ENCODE measurements around the gene KLK13.

The KLK13 gene

GRCh38 chr19:51060336-51060735, 4.6 kb downstream of the KLK13 start:
- no peak for DNase-seq

GRCh38 chr19:51059715-51060114, 5.2 kb downstream of the KLK13 start:
- DNase-seq = no peak

DNA sequence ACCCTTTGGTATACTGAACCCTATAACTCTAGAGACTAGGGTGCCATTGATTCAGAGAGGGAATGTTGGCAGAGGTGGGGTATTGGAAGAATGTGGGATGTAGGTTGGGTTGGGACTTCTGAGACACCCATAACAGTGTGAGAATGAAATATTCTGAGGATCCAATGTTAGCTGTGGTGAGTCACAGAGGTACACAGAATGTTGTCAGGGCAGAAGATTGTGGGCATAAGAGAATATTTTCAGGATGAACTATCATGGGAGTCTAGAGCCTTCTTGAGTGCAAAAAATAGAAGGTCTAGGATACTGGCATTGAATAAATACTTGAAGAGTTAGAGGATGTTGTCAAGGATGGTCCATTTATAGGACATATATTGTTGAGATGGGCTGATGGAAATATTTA, 9.0 kb downstream of the KLK13 start:
- DNase-seq = no peak

DNA sequence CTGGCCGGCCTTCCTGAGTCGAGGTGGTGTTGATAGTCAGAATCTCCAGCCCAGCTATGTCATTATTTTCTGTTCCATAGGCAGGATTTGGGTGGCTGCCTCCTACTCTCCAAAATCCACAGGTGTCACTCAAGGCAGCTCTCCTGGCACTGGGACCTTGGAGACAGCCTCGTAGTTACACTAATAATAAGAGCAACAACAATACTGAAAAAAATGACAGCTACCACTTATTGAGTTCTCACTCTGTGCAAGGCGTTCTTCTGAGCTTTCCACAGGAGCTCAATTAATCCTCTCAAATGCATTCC, 17.9 kb downstream of the KLK13 start:
- DNase-seq = no peak

DNA sequence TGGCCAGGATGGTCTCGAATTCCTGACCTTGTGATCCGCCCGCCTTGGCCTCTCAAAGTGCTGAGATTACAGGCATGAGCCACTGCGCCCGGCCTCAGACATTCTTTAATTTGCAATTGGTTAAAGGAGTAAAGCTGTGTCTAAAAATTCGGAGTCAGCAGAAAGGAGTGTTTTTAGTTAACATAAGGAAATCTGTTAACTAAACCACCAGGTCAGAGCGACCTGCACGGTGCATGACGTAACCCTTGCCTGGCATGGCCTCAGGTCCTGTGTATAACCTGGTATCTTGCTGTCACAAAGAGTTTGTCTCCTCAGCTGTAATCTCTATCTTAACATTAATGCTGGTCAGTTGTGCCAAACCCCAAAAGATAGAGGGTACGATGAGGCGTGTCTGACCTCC, 20.6 kb downstream of the KLK13 start:
- no peak for DNase-seq

- DNase-seq = no peak
Measured at GRCh38 chr19:51043497-51043896, 21.4 kb downstream of the KLK13 start.

DNA sequence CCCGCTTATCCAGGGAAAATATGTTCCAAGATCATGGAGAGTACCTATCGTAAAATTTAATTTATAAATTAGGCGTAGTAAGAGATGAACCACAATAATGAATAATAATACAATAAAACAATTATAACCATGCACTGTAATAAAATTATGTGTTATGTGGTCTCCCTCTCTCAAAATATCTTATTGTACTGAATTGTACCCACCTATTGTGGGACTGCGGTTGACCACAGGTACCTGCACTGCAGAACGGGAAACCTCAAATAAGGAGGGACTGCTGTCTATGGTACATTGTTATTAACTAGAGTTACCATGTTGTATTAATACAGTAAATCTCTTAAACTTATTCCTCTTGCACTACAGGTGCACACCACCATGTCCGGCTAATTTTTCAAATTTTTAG, 24.7 kb downstream of the KLK13 start:
- no peak for DNase-seq

- no peak for DNase-seq
Measured at GRCh38 chr19:51036519-51036918, 28.4 kb downstream of the KLK13 start.

DNA sequence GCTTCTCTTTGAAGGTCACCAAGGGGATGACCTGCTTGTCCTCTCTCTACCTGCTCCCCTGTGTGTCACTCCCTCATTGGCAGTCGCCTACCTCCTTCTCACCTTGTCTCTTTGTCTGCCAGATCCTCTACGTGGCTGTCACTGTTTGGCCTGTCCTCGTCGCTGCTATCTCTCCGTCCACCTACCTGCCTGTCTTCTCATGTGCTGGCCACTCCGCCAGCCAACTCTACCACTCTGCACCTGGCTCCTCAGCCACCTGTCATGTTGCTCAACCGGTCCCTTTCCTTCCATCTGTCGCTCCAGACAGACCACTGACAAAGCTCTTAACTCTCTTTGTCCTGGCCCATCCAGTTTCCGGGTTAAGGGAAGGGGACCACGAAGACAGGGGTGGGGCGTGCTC, 30.2 kb downstream of the KLK13 start, which contains the start of gene KLK12:
KLK12 (minus strand) TSS at position 299 of the 400 bp plus-strand sequence. CDS start 381 bp downstream, outside the sequence.
- DNase-seq = no peak

DNA sequence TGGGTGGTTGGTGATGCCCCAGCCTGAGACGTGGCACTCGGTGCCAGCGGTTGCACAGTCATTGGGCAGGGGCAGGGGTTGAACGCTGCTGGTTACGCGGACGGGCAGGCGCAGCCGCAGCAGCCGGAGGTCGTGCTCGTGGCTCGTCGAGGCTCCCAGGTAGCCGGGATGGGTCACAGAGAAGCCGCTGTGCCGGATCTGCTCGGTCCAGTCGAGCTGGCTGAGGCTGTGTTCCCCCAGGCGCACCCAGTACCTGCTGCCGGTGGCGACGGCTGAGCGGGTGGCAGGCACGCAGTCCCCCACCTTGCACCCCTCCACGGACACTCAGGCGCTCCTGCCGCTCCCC, 33.0 kb downstream of the KLK13 start:
- DNase-seq = no peak

- DNase-seq = no peak
Measured at GRCh38 chr19:51031220-51031879, 33.5 kb downstream of the KLK13 start.

GRCh38 chr19:51030631-51031030, 34.3 kb downstream of the KLK13 start:
- DNase-seq = no peak

- no peak for DNase-seq
Measured at GRCh38 chr19:51029718-51030117, 35.2 kb downstream of the KLK13 start.

DNA sequence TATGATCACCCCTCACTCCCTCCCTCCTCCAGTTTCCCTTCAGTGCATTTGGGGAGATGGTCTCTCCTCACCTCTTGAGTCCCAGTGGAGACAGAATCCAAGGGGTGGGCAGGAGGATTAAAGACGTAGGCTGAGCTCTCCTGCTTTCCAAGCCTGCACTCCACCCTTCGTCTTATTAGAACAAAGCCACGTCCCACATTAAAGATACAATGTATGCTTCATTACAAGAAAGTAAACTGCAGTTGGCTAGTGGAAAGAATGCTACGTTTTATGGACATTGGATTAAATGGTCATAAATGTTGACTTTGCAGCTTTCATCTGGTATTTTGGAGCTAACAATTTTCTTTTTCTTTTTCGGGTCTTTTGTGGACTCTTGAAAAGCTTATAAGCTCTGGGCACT, 37.0 kb downstream of the KLK13 start:
- DNase-seq = no peak

DNA sequence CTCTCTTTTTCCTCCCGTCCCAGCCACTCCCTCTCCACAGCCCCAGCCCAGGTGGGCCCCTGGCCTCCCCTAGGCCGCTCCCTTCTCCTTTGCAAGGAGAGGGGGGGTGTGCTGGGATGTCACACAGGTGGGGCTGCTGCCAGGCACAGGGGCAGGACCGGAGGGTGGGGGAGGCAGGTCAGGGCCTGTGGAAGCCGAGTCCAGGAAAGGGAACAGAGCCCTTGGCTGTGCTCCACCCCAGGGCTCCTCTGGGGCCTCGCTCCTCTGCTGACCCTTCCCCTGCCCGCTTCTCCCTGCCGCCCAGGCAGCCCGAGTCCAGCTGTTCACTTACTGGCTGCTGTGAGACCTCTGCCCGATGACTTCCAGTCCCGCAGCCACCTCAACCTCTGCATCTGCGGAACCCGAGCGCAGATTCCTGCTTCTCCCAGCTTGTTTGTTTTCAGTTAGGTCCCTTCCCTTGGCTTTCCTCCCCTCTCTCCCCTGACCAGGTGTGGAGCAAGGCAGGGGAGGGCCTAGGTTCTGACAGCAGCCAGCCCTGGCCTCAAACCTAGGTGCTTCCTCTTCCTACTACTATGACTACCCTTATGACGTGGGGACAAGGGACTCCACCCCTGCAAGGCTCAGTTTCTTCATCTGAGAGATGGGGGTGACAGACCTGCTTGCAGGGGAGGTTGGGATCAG, 37.6 kb downstream of the KLK13 start:
- DNase-seq = no peak

DNA sequence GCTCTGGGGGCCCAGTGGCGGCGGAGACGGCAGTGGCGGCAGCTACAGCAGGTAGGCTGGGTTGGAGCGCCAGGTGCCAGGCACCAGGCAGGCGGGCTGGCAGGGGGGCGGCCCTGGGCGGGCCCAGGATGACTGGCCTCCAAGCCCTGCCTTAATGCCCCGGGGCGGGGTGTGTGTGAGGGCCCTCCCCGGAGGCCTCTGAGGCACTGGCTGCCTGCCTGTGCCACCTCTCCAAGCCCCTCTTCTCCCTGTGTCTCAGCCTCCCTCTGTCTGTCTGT, 38.4 kb downstream of the KLK13 start, which contains the start of gene KLK11:
KLK11 (minus strand) TSS at position 63 of the 278 bp plus-strand sequence. CDS start 985 bp downstream, outside the sequence.
- DNase-seq = no peak

DNA sequence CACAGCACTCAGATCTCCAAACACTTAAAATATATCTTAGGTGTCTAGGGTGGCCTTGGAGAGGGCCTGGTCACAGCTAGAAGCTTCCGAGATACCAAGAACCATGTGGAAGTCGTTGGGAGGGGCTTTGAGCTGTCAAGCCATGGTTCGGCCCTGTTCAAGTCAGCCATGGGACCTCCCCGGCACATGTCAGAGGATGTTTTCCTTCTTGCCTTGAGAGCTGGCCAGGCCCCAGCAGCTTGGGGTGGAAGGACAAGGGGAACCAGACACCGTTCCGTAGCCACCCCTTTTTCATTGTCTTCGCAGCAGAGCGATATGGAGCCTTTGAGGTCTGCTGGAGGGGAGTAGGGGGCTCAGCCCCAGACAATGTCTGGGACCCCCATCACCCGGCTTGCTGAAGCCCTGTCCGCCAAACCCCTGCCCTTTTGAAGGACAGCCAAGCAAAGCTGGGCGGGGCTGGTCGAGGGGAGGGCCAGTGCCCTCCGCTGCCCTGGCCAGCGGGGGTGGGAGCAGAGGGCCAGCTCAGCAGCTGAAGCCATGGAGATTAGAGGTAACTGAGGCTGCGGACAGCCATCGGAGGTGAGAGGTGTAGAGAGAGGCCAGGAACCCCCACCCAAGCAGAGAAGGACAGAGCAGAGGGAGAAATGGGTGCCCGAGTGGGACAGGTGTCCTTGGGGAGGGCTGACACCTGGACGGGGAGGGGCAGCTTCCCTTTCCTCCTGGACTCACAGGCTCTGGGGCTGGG, 38.9 kb downstream of the KLK13 start:
- DNase-seq = no peak

- DNase-seq = no peak
Measured at GRCh38 chr19:51025401-51025800, 39.5 kb downstream of the KLK13 start.

GRCh38 chr19:51024924-51025323, 40.0 kb downstream of the KLK13 start:
- no peak for DNase-seq

DNA sequence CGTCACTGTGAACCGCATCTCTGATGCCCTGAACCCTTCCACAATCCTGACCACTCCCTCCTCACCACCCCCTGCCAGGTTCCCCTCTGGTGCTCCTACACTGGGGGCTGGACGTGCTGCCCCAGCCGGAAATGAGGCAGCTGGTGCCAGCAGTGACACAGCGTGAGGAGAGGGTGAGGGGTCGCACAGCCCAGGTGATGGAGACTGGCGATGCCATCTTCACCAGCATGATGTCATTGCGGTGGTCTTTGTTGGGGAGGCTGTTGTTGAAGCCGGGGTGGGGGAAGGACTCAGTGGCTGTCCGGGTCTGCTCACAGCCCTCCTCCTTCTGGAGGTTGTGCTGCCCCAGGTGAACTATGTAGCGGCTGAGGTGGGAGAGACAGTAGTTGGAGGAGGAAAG, 40.9 kb downstream of the KLK13 start:
- no peak for DNase-seq

- no peak for DNase-seq
Measured at GRCh38 chr19:51022526-51022925, 42.4 kb downstream of the KLK13 start.

DNA sequence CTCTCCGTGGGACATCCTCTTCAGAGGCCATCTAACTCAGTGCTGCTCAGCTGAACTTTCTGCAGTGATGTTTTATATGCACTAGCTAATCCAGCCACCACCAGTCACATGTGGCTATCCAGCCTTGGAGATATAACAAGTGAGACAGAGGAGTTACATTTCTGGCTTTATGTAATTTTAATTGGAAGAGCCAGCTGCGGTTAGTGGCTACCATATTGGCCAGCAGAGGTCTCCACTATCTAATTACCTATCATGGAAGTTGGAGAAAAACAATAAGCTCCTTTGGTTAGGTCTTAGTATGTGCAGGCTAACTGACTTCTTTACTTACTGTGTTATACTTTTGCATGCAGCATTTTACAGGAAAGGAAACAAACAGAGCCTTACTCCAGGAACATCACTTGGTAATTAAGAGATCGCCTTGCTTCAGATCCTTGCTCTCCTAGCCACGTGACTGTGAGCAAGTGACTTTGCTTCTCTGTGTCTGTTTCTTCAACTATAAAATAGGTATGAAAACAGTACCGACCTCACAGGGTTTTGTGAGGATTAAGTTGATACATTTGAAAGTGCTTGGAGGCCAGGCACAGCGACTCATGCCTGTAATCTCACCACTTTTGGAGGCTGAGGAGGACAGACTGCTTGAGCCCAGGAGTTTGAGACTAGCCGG, 43.8 kb downstream of the KLK13 start:
- DNase-seq = peak; percentile 19

- DNase-seq = no peak
Measured at GRCh38 chr19:51019544-51019925, 45.4 kb downstream of the KLK13 start, which contains the start of gene KLK10. Gene KLK10 (minus strand): TSS chr19:51019709. CDS start chr19:51019130, 579 bp downstream.

Measured in activated CD4-positive, alpha-beta T cell treated with anti-CD3 and anti-CD28 coated beads, Interleukin-10, Interleukin-2, amounts not matched to agents 100 ng/mL and 50 ng/mL, durations not matched to agents 16 hours and 8 hours (primary cell).